Stimulated activated naive CD4-positive, alpha-beta T cell (primary cell): Measurements from ENCODE around the gene FAT1.

Experiments
- DNase-seq, 6 experiments: peaks; one replicate each; lab custom pipeline; 2025; lab: John Stamatoyannopoulos, UW

FAT1 gene

GRCh38 chr4:186569533-186570192 lies 154.0 kb downstream of the FAT1 start:
- no peak for DNase-seq

GRCh38 chr4:186566068-186566467 lies 157.6 kb downstream of the FAT1 start:
- no peak for DNase-seq

- no peak for DNase-seq
These were observed 159.9 kb downstream of the FAT1 start for GRCh38 chr4:186563761-186564160.

GRCh38 chr4:186561748-186562147 lies 161.9 kb downstream of the FAT1 start:
- no peak for DNase-seq

GRCh38 chr4:186560647-186561046 lies 163.0 kb downstream of the FAT1 start:
- DNase-seq: no peak

- DNase-seq: no peak
These were observed 166.2 kb downstream of the FAT1 start for GRCh38 chr4:186557486-186557885.

- no peak for DNase-seq
These were observed 166.6 kb downstream of the FAT1 start for GRCh38 chr4:186557061-186557460.

GRCh38 chr4:186554914-186555827 lies 168.5 kb downstream of the FAT1 start, which contains the start of gene MTNR1A:
Gene MTNR1A (minus strand): TSS chr4:186555567. CDS start chr4:186555365, 202 bp downstream.
- DNase-seq: no peak

- DNase-seq: no peak
These were observed 169.1 kb downstream of the FAT1 start for GRCh38 chr4:186554539-186554913.

GRCh38 chr4:186553717-186554116 lies 169.9 kb downstream of the FAT1 start:
- DNase-seq: no peak

GRCh38 chr4:186551849-186552248 lies 171.8 kb downstream of the FAT1 start:
- DNase-seq: no peak

GRCh38 chr4:186545436-186545835 lies 178.2 kb downstream of the FAT1 start:
- no peak for DNase-seq

GRCh38 chr4:186543206-186543605 lies 180.4 kb downstream of the FAT1 start:
- DNase-seq: no peak

GRCh38 chr4:186541801-186542200 lies 181.9 kb downstream of the FAT1 start:
- DNase-seq: no peak

GRCh38 chr4:186537843-186538521 lies 185.7 kb downstream of the FAT1 start:
- DNase-seq: no peak
